Uterus (tissue), 2 donors: Measurements from ENCODE around the gene GRIK3.

Experiments used
- POLR2A ChIP-seq, 2 donors: fragments of 450-650 bp; IDR thresholded peaks; one replicate each; pipeline ENCODE4 v1.6.1; 2016; ENCODE audit warnings: antibody characterized with exemption in 2 of 2, mild to moderate bottlenecking in 1 of 2, moderate library complexity in 1 of 2
- TF ChIP-seq, protein P1 (sequence below), 4 experiments: fragments of 200-600 bp in 2 of 4; fragments of 450-650 bp in 2 of 4; sonication (generic) in 2 of 4; IDR thresholded peaks; one replicate each; pipeline ENCODE4 v1.5.1; 2016 to 2019; ENCODE audit warnings: antibody characterized with exemption in 4 of 4, mild to moderate bottlenecking in 2 of 4, moderate library complexity in 1 of 4

DNA sequence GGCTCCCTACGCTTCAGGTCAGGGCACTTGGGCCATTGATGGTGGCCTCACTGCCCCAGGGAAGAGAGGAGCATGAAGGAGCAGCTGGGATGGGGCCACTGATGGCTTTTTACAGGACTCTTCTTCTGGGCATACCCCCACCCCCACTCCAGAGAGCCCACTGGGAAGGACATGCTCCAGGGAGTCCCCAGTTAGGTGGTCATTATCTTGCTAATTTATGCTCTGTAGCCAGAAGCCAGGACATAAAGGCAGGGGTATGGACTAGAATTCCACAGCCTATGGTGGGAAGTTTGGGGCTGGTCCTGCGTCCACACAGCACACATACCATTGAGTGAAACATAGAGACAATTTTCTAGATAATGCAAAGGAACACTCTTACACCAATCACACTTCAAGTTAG lies 8.8 kb upstream of the GRIK3 start:
- no peak for TF ChIP-seq POLR2A (IDR thresholded peaks at IDR 0.05)
- TF ChIP-seq, protein P1, sequence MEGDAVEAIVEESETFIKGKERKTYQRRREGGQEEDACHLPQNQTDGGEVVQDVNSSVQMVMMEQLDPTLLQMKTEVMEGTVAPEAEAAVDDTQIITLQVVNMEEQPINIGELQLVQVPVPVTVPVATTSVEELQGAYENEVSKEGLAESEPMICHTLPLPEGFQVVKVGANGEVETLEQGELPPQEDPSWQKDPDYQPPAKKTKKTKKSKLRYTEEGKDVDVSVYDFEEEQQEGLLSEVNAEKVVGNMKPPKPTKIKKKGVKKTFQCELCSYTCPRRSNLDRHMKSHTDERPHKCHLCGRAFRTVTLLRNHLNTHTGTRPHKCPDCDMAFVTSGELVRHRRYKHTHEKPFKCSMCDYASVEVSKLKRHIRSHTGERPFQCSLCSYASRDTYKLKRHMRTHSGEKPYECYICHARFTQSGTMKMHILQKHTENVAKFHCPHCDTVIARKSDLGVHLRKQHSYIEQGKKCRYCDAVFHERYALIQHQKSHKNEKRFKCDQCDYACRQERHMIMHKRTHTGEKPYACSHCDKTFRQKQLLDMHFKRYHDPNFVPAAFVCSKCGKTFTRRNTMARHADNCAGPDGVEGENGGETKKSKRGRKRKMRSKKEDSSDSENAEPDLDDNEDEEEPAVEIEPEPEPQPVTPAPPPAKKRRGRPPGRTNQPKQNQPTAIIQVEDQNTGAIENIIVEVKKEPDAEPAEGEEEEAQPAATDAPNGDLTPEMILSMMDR (IDR thresholded peaks at IDR 0.05) = no peak
